ENCODE data around the gene WDFY2. TPM values are rescaled to one million over a fixed set of nuclear protein-coding genes. Genes with fewer than 3 reads are reported as not detected.

WDFY2 gene
- total RNA-seq, 1 experiment from 2014 or later: 45.5 TPM

DNA sequence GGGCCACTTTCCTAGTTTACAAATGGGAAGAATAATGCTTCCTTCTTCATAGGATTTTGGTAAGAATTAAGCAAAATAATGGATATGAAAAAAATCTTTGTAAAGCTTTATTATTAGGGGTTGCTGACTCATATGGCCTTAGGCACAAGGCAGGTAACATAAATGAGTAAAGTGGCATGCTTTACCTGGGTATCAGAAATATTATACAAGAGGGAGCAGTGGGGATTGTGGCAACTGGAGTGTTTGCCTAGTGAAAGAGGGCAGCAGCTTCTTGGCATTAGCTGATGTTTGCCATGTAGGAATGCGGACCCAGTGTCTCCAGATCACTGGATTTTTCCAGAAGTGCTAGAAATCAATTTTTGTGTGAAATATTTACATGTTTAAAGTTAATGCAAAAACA, 19.5 kb downstream of the WDFY2 start:
- Histone ChIP-seq H3K4me1 (ENCODE audit: insufficient read depth, low read length, poor library complexity, severe bottlenecking) (peaks cover 43% of the 10 kb centered on the region), H3K4me3 (ENCODE audit: low read depth, low read length, poor library complexity, severe bottlenecking) (no peak overlapping the region), H3K36me3 (ENCODE audit: insufficient read depth, low read length, poor library complexity, severe bottlenecking) (peaks cover 4% of the 10 kb centered on the region), H3K27me3 (replicated peaks; ENCODE audit: insufficient read depth, low read depth, low read length, poor library complexity) (no peaks in the 10 kb centered on the region), H3K27ac (ENCODE audit: low read depth, low read length, poor library complexity, severe bottlenecking) (no peak overlapping the region), H3K9me3 (ENCODE audit: low read depth, low read length, poor library complexity, severe bottlenecking) (peaks cover 5% of the 10 kb centered on the region)
- ChIA-PET CTCF (no interaction called here), POLR2A (ENCODE audit: low non-redundant PET) (no interaction called here)
- intact Hi-C loops (cut with micrococcal nuclease; ENCODE audit: unreplicated experiment): no loop called here
- no peak for TF ChIP-seq EZH2 (IDR thresholded peaks at IDR 0.05; ENCODE audit: borderline replicate concordance, low read depth, low read length, poor library complexity, severe bottlenecking)
- TF ChIP-seq, protein P1, sequence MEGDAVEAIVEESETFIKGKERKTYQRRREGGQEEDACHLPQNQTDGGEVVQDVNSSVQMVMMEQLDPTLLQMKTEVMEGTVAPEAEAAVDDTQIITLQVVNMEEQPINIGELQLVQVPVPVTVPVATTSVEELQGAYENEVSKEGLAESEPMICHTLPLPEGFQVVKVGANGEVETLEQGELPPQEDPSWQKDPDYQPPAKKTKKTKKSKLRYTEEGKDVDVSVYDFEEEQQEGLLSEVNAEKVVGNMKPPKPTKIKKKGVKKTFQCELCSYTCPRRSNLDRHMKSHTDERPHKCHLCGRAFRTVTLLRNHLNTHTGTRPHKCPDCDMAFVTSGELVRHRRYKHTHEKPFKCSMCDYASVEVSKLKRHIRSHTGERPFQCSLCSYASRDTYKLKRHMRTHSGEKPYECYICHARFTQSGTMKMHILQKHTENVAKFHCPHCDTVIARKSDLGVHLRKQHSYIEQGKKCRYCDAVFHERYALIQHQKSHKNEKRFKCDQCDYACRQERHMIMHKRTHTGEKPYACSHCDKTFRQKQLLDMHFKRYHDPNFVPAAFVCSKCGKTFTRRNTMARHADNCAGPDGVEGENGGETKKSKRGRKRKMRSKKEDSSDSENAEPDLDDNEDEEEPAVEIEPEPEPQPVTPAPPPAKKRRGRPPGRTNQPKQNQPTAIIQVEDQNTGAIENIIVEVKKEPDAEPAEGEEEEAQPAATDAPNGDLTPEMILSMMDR (conservative IDR thresholded peaks at IDR 0.05; ENCODE audit: low read depth, low read length): no peak
- DNase-seq (ENCODE audit: low spot score): no peak
- BruUV-seq (replicated peaks): no TSS peak

DNA sequence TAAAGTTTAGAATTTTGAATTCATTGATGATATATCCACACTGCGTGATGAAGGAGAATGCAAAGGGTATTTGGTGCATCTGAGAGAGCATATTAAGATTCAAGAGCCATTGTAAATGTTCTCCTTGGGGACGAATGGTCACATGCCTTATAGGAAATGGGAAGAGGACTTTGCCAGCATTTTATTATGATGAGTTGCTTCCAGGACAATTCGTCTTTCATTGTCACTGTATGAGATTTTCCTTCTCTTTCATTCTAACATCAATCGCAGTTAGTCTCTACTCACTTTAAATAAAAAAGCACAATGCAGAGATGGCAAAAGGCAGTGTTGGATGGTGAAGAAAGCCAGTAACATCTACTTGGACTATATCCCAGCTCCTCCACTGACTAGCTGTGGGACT, 21.4 kb downstream of the WDFY2 start:
- Histone ChIP-seq H3K4me3 (ENCODE audit: low read depth, low read length, poor library complexity, severe bottlenecking) (no peak overlapping the region), H3K9me3 (ENCODE audit: low read depth, low read length, poor library complexity, severe bottlenecking) (peaks cover 5% of the 10 kb centered on the region), H3K4me1 (ENCODE audit: insufficient read depth, low read length, poor library complexity, severe bottlenecking) (peaks cover 51% of the 10 kb centered on the region), H3K27ac (ENCODE audit: low read depth, low read length, poor library complexity, severe bottlenecking) (peak overlapping the region; percentile 56), H3K36me3 (ENCODE audit: insufficient read depth, low read length, poor library complexity, severe bottlenecking) (peaks cover 4% of the 10 kb centered on the region), H3K27me3 (replicated peaks; ENCODE audit: insufficient read depth, low read depth, low read length, poor library complexity) (no peaks in the 10 kb centered on the region)
- DNase-seq (ENCODE audit: low spot score): peak; percentile 89
- intact Hi-C loops (cut with micrococcal nuclease; ENCODE audit: unreplicated experiment): no loop called here
- ChIA-PET POLR2A (ENCODE audit: low non-redundant PET) (interaction anchor here (0.6 kb wide), 1 partner anchor 9 kb away, joined by 3 read pairs; no protein-coding TSS in a partner anchor), CTCF (no interaction called here)
- no peak for TF ChIP-seq EZH2 (IDR thresholded peaks at IDR 0.05; ENCODE audit: borderline replicate concordance, low read depth, low read length, poor library complexity, severe bottlenecking)
- TF ChIP-seq, protein P1 (conservative IDR thresholded peaks at IDR 0.05; ENCODE audit: low read depth, low read length): no peak
- no TSS peak for BruUV-seq (replicated peaks)

DNA sequence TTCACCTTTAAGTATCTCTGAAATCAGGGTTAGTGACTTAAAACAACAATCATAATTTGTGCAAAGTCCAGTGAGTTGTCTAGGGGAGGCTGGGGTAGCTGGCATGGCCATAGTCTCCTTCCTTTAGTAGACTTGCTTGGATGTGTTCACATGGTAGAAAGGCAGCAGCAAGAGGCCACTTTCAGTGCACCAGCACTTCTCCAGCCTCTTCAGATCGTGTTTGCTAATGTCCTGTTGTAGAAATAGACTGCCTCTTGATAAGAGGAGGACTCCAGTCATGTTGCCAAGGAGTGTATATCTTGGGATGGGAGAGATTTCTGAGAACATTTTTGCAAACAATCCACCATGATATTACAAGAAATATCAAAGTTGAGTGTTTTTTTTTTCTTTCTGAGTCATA, 22.9 kb downstream of the WDFY2 start:
- intact Hi-C loops (cut with micrococcal nuclease; ENCODE audit: unreplicated experiment): no loop called here
- Histone ChIP-seq H3K27ac (ENCODE audit: low read depth, low read length, poor library complexity, severe bottlenecking) (peak overlapping the region; percentile 1), H3K36me3 (ENCODE audit: insufficient read depth, low read length, poor library complexity, severe bottlenecking) (peaks cover 4% of the 10 kb centered on the region), H3K4me1 (ENCODE audit: insufficient read depth, low read length, poor library complexity, severe bottlenecking) (peaks cover 53% of the 10 kb centered on the region), H3K27me3 (replicated peaks; ENCODE audit: insufficient read depth, low read depth, low read length, poor library complexity) (no peaks in the 10 kb centered on the region), H3K4me3 (ENCODE audit: low read depth, low read length, poor library complexity, severe bottlenecking) (no peak overlapping the region), H3K9me3 (ENCODE audit: low read depth, low read length, poor library complexity, severe bottlenecking) (peaks cover 5% of the 10 kb centered on the region)
- DNase-seq (ENCODE audit: low spot score): no peak
- BruUV-seq (replicated peaks): no TSS peak
- CTCF ChIA-PET: no interaction called here
- POLR2A ChIA-PET (ENCODE audit: low non-redundant PET): no interaction called here
- TF ChIP-seq, protein P1 (conservative IDR thresholded peaks at IDR 0.05; ENCODE audit: low read depth, low read length): no peak
- no peak for TF ChIP-seq EZH2 (IDR thresholded peaks at IDR 0.05; ENCODE audit: borderline replicate concordance, low read depth, low read length, poor library complexity, severe bottlenecking)
